ENCODE results near the gene PDE8A. TPM values are rescaled to one million over a fixed set of nuclear protein-coding genes. Genes with fewer than 3 reads are reported as not detected.

Gene PDE8A
- total and polyA plus RNA-seq, 2 of the 4 experiments (the other 2 are of a cell fraction): 32.4 to 35.9 TPM

GRCh38 chr15:84934942-84935729, 46.5 kb upstream of the PDE8A start:
- in situ Hi-C loops (cut with MboI; ENCODE audit: low sequenced_read_pairs) (no loop called here), dilution Hi-C loops (cut with HindIII; ENCODE audit: low sequenced_read_pairs, unreplicated experiment) (no loop called here), intact Hi-C loops (cut with micrococcal nuclease) (no loop called here)
- Histone ChIP-seq H3K4me3 (ENCODE audit: insufficient read depth, low read depth, low read length) (no peak overlapping the region), H3K27me3 (ENCODE audit: control insufficient read depth, insufficient read depth, low read length) (no peaks in the 10 kb centered on the region; the same call in 1 of the 2 replicates), H3K9ac (ENCODE audit: low read depth, low read length) (no peak overlapping the region), H3K9me3 (ENCODE audit: control insufficient read depth, insufficient read depth, low read length) (no peaks in the 10 kb centered on the region), H3K23ac (ENCODE audit: low read depth, low read length) (no peak overlapping the region), H3K14ac (replicated peaks; ENCODE audit: low read depth, low read length) (no peak overlapping the region), H3K27ac (ENCODE audit: insufficient read depth, low read length) (no peak overlapping the region), H3K56ac (ENCODE audit: extremely low read depth, insufficient read depth, low read length) (no peak overlapping the region), H3K79me1 (ENCODE audit: low read depth in 1 of 2, low read length in 2 of 2) (no peaks in the 10 kb centered on the region), H3K4me1 (ENCODE audit: control insufficient read depth, insufficient read depth, low read length) (no peaks in the 10 kb centered on the region), H3K4ac (ENCODE audit: low read depth, low read length) (no peak overlapping the region), H2BK20ac (ENCODE audit: low read depth, low read length) (no peak overlapping the region), H2BK15ac (ENCODE audit: low read depth, low read length) (no peak overlapping the region), H4K91ac (ENCODE audit: insufficient read depth, low read depth, low read length) (no peak overlapping the region), H2AK5ac (ENCODE audit: low read depth, low read length) (peak overlapping the region; percentile 50; the same call in 1 of the 2 replicates), H4K20me1 (ENCODE audit: insufficient read depth, low read length) (no peaks in the 10 kb centered on the region), H3K18ac (ENCODE audit: low read depth, low read length) (no peak overlapping the region), H2AFZ (replicated peaks; ENCODE audit: low read length, poor library complexity) (peak overlapping the region; percentile 13), H4K8ac (ENCODE audit: low read depth in 2 of 2, low read length in 2 of 2) (no peak overlapping the region), H2AK9ac (replicated peaks; ENCODE audit: low read depth, low read length, poor library complexity) (no peak overlapping the region), H2BK5ac (ENCODE audit: low read depth, low read length, poor library complexity, severe bottlenecking) (no peak overlapping the region), H3K9me1 (ENCODE audit: insufficient read depth, low read length) (0 out of 2 replicates have a peak, but pooled peaks cover under 1% of the 10 kb centered on the region), H3K4me2 (ENCODE audit: low read depth, low read length) (no peak overlapping the region), H4K5ac (ENCODE audit: low read depth, low read length) (no peak overlapping the region), H2BK120ac (ENCODE audit: low read depth, low read length) (no peak overlapping the region), H3K36me3 (ENCODE audit: control insufficient read depth, insufficient read depth, low read length) (no peaks in the 10 kb centered on the region)
- ATAC-seq (ENCODE audit: low read depth) (no peak), DNase-seq (no peak)
- ChIA-PET CTCF (no interaction called here), POLR2A (ENCODE audit: unreplicated experiment) (no interaction called here)
- WGBS, 2 experiments (ENCODE audit: extremely low coverage in 2 of 2, insufficient read length in 1 of 2): 90% methylated on average over 6 of the region's 21 CpGs; no CpG with 5 or more reads in 1 of the 2 experiments
- peak; percentile 9; the same call in 1 of the 2 replicates for TF ChIP-seq RAD21 (IDR thresholded peaks at IDR 0.05; ENCODE audit: low read length)
- no peak for TF ChIP-seq RFX5 (IDR thresholded peaks at IDR 0.05; ENCODE audit: low read depth, low read length)
- no TSS peak for BruUV-seq (replicated peaks)
